ENCODE measurements around the gene XIRP1.

DNA sequence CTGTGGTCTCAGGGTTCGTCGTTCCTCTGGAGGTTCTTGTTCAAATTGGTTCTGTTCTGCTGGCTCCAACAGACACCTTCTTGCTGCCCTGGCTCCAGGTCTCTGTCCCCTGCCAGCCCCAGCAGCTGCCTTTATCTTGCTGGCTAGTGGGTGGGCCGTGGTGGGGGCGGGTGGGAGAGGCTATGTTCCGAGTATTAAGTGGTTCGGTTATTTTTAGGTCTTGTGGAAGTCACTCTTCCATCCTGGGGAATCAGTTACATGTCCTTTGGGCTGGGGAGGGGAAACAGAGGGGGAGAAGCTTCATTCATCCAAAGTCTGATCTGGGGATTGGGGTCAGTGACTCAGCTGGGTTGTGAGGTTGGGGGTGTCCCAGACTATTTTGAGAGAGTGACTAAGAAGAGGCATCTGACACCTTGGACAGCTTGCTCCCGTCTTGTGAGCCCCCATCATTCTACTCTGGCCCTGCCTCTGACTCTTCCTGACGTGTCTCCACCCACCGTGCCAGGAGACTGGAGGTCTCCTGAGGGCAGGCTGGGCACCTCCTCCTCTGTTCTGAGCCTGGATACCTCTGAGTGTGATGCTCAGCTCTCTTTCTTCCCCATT is at the start of gene XIRP1:
- TF ChIP-seq YY1 (IDR thresholded peaks at IDR 0.05; ENCODE audit: extremely low read depth, insufficient replicate concordance, low read depth, low read length) = no peak
- TF ChIP-seq, protein P1, sequence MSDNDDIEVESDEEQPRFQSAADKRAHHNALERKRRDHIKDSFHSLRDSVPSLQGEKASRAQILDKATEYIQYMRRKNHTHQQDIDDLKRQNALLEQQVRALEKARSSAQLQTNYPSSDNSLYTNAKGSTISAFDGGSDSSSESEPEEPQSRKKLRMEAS (IDR thresholded peaks at IDR 0.05) = no peak
- TF ChIP-seq CTCF (IDR thresholded peaks at IDR 0.05 in 2 of 3, conservative IDR thresholded peaks at IDR 0.05 in 1 of 3; ENCODE audit: borderline replicate concordance in 1 of 3, insufficient read depth in 1 of 3, low read depth in 2 of 3, low read length in 2 of 3) = no peak
- TF ChIP-seq RAD21 (IDR thresholded peaks at IDR 0.05; ENCODE audit: low read depth) = no peak
- TF ChIP-seq EZH2 (IDR thresholded peaks at IDR 0.05) = no peak
- no peak for TF ChIP-seq EGR1 (IDR thresholded peaks at IDR 0.05; ENCODE audit: low read depth)
- TF ChIP-seq, protein P2, sequence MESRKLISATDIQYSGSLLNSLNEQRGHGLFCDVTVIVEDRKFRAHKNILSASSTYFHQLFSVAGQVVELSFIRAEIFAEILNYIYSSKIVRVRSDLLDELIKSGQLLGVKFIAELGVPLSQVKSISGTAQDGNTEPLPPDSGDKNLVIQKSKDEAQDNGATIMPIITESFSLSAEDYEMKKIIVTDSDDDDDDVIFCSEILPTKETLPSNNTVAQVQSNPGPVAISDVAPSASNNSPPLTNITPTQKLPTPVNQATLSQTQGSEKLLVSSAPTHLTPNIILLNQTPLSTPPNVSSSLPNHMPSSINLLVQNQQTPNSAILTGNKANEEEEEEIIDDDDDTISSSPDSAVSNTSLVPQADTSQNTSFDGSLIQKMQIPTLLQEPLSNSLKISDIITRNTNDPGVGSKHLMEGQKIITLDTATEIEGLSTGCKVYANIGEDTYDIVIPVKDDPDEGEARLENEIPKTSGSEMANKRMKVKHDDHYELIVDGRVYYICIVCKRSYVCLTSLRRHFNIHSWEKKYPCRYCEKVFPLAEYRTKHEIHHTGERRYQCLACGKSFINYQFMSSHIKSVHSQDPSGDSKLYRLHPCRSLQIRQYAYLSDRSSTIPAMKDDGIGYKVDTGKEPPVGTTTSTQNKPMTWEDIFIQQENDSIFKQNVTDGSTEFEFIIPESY (IDR thresholded peaks at IDR 0.05; ENCODE audit: extremely low read depth, insufficient replicate concordance, low read length) = no peak
- TF ChIP-seq, protein P3, sequence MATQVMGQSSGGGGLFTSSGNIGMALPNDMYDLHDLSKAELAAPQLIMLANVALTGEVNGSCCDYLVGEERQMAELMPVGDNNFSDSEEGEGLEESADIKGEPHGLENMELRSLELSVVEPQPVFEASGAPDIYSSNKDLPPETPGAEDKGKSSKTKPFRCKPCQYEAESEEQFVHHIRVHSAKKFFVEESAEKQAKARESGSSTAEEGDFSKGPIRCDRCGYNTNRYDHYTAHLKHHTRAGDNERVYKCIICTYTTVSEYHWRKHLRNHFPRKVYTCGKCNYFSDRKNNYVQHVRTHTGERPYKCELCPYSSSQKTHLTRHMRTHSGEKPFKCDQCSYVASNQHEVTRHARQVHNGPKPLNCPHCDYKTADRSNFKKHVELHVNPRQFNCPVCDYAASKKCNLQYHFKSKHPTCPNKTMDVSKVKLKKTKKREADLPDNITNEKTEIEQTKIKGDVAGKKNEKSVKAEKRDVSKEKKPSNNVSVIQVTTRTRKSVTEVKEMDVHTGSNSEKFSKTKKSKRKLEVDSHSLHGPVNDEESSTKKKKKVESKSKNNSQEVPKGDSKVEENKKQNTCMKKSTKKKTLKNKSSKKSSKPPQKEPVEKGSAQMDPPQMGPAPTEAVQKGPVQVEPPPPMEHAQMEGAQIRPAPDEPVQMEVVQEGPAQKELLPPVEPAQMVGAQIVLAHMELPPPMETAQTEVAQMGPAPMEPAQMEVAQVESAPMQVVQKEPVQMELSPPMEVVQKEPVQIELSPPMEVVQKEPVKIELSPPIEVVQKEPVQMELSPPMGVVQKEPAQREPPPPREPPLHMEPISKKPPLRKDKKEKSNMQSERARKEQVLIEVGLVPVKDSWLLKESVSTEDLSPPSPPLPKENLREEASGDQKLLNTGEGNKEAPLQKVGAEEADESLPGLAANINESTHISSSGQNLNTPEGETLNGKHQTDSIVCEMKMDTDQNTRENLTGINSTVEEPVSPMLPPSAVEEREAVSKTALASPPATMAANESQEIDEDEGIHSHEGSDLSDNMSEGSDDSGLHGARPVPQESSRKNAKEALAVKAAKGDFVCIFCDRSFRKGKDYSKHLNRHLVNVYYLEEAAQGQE (IDR thresholded peaks at IDR 0.05; ENCODE audit: low read depth) = no peak
- TF ChIP-seq POLR2AphosphoS5 (IDR thresholded peaks at IDR 0.05; ENCODE audit: low read depth, low read length) = no peak

Measured in HCT116 (cell line).